NCI-H2196 (cell line): Measurements from ENCODE around the gene ICAM2.
"Not testable (repeated sequence)": the region's sequence is repeated elsewhere in the genome, so short reads cannot be mapped to it uniquely, and the experiment has no call there.

Source experiments
- DNase-seq: peaks from one replicate; lab custom pipeline; 2025; ENCODE audit not compliant: unreplicated experiment; lab: John Stamatoyannopoulos, UW

ICAM2 gene

GRCh38 chr17:63998050-63998720 is 22.2 kb downstream of the ICAM2 start, which contains the start of gene PRR29:
TSS of gene PRR29 (plus strand) at chr17:63998351. CDS start at chr17:63998365, 14 bp downstream.
- DNase-seq, result peak; percentile 84

DNA sequence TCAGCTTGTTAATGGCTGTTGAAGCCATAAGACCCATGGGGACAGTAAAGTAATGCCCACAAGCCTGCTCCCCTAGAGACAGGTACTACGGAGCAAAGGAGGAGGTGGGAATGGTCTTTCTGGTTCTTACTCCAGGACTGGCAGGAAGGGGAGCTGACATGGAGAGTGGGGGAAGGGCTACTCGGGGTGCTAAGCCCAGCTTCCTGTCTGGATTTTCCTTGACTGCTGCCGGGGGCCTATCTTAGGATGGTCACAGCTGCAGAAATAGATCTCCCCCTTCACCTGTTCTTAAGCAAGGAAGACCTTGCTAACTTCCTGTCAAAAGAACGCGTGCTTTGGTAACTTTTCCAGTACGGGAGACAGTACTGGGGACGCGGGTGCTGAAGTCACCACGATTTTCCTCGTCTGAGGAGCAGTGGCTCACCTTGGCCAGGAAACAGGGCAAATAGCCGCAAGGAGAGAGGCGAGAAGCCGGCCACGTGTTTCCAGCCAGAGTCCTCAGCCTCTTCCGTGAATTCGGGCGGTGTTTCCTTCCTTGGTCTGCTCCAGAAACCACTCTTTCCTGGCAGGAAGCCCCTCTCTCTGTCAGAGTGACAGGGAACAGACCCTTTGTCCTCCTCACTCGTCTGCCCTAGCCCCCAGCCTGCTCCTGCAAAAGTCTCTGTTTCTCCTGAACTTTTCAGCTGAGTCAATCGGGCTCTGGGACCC is 22.9 kb downstream of the ICAM2 start:
- no peak for DNase-seq

- DNase-seq, result no peak
These were observed 23.8 kb downstream of the ICAM2 start for GRCh38 chr17:63996430-63997182.

DNA sequence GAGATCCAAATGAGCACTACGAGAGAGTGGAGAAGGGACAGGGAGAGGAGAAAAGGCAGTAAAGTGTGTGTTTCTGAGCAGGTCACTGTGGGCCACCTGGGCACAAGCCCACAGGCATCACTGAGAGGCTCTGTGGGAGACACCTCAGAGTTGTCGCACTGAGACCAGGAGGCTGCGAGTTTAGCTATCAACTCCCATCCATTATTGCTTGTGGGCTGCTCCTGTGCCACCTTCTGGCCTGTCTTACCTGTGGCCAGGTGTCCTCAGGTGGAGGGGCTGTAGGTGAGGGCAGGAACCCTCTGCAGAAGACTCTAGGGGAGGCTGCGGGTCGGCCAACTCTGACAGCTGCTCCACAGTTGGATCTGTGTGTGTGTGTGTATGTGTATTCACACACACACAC is 24.8 kb downstream of the ICAM2 start:
- no peak for DNase-seq

DNA sequence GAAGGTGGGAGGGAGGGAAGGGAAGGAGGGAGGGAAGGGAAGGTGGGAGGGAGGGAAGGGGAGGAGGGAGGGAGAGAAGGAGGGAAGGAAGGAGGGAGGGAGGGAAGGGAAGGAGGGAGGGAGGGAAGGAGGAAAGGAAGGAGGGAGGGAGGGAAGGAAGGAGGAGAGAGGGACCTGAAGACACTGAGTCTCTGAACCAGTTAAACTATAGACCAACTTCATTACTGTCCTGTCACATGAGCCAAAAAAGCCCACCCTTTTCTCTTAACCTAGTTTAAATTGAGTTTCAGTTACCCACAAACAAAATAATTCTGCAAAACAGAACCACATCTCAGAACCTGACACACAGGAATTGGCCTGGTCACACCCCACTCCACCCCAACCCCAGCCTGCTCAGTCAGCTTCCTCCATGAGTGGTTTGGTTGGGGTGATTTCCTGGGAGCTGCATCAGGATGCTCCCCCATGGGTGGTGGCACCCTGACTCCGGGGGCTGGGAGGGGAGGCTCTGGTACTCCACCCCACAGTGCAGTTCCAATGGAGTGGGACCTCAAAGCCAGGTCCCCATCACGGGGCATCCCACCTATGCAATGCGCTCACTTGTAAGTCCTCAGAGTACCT is 27.0 kb downstream of the ICAM2 start:
- no peak for DNase-seq

GRCh38 chr17:63991611-63992010 is 28.8 kb downstream of the ICAM2 start:
- DNase-seq, result no peak

DNA sequence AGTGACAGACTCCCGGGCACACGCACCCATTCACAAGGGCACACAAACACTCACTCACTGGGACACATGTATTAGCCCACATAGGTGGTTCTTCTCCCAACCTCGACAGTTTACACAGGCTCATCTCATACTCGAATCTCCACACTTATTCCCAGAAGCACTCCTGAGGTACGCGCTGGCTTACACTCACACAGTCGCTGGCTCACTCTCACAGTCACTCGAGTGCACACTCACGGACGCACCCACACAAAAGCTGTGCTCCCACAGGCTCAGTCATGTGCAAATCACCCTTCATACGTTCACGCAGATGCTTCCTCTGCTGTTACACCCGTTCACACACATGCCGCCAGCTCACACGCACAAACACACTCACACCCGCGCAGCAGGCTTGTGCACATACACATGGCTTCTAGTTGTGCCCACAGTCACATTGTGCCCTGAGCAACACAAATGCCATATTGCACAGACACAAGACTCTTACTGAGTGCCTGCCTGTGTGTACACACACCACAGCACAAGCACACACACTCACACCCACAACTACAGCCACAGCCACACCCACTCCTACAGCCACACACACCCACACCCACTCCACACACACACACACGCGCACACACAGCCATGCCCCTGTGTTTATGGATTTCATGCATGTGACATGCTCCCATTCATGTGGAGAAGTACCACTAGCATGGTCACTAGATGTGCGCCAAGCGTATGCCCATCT is 30.6 kb downstream of the ICAM2 start:
- DNase-seq, result no peak

DNA sequence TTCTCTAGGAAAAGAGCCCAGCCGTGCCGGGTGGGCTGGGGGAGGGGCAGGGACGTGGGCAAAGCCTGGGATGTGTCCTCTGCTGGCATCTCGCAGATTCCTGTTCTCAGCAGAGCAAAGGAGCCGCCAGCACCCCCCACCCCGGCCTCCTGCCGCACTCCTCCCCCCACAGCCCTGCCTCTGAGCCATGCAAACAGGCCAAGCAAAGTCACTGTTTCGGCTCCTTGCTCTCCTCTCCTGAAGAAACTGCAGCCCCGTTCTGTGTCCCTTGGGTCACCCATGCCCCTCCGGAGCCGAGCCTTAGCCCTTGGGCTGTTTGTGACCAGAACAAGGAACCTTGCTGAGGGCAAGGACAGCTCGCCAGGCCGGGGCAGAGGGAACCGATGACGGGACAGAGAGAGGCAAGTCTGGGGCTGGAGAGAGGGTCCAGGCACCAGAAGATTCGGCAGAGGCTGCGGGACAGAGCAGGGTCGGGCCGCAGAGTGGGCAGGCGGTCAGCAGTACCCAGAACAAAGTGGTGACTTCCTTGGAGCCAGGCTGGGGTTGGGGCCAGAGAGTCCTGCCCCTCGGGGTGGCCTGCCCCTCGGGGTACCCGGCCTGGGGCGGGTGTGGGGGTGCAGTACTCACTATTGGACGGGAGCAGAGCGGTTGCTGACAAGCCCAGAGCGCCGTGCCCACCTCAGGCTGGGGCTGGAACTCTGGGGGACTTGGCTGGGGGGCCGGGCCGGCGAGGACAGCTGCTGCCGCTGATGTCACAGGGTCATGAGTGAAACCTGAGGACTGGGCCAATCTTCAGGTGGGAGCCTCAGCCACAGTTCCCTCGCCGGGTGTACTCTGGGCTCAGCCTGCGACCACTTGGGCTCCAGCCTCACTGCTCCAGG is 31.5 kb downstream of the ICAM2 start:
- DNase-seq, result no peak

GRCh38 chr17:63988127-63988478 is 32.3 kb downstream of the ICAM2 start:
- DNase-seq, result no peak

- no peak for DNase-seq
These were observed 33.0 kb downstream of the ICAM2 start for GRCh38 chr17:63987221-63988126.

DNA sequence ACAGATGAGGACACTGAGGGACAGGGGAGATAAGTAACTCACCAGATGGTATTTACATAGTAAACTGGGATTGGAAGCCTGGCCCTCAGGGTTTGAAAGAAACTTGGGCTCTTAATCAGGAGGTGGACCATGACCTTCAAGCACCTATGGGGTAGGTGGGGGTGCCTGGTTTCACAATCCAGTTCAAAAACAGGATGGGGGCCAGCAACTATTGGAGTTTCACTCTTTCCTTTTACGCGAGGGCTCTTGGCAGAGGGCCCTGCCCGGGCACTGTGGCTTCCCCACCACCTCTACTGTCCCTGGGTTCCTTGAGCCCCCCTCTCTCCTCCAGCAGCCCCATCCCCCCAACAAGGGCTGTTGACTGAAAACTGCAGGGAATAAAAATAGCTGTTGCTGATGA is 33.6 kb downstream of the ICAM2 start:
- no peak for DNase-seq

DNA sequence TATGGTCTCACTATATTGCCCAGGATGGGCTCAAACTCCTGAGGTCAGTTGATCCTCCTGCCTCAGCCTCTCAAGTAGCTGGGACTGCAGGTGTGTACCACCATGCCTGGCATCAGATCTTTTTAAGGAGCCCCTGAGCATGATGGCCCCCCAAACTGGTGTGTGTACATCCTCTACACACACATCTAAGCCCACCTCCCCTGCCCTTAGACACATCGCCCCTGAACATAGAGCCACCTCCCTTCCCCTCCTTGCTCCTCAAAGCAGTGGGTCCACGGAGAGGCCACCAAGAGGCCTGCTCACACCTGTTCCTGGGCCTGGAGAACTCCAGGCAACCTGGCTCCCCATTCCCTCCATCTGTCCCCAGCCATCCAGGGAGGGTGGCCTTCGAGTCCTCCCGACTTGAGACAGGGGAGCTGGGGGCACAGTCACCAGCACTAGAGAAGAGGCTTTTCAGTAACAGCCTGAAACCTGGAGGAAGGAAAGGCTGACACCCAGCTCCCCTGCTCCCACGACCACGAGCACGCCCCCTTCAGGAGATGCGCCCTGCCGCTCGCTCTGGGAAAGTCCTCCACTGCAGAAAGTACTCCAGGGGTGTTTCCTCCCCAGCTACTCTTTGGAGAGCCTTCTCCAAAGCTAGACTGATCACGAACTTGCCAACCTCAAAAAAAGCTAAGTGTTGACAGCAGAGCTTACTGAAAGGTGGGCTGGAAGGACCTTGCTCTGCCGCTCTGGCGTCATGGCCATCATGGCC is 34.9 kb downstream of the ICAM2 start:
- no peak for DNase-seq

DNA sequence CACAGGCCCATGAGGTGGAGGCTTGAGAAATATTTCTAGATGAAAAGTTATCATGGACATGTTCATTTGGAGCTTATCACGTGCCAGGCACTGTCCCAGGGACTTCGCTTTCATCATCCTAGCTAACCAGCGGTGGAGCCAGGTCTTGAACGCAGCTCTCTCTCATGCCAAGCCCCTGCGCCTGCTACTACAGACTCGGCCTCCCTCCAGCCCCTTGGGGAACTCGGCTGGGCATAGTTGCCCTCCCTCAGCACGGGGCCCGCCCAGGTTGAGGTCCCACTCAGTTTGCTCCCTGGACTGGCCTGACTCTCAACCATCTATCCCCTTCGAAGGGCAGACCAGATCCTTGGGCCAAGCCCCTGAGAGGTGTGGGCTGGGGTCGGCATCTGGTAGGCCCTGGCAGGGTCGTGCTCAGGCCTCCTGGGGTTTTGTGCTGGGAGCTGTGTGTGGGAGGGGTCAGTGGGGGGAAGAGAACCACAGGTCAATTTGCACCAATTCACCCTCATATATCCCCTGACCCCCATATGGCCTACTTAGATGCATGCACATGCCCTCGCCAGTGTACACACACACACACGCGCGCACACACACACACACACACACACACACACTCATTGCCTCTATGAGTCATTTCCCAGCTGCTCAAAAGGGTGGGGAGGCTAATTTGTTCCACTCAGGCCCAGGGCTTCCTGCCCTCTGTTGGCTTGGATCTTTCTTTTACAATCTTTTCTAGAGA is 35.6 kb downstream of the ICAM2 start:
- peak; percentile 30 for DNase-seq

DNA sequence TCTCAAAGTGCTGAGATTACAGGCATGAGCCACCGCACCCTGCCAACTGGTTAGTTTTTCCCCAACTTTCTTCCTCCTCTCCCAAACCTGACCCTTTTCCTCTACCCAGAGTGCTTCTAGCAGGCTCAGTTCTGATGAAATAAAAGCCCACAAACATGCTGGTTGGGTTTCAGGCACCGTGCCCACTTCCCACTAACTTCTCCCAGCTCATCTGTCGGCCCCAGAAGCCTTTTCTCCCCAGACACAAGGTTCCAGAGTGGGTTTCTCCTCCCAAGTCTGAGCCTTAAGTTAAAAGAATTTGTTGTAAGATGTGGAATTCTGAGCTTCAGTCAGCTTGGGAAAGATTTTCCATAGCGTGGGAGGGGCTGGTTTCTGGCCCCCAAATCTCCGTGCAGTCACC is 36.2 kb downstream of the ICAM2 start:
- no peak for DNase-seq

DNA sequence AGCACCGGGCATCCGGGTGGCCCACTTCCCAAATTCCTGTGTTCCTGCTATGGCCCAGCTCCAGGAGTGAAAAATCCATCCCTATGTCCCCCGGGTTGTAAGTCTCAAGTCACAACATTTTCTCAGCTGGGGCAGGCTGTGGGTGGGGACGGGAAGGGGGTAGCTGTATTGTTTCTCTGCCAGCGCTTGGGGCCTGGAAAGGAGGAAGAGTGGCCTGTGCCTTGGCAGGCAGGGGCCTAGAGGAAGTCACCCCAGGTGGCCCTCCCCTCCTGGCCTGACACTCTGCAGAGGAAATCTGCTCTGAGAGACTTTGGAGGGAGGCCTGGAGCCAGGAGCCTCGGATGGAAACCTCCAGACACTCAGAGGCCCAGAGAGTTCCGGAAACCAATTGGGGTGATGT is 37.1 kb downstream of the ICAM2 start:
- DNase-seq, result no peak

GRCh38 chr17:63982641-63983040 is 37.8 kb downstream of the ICAM2 start:
- not testable (repeated sequence) for DNase-seq
